ENCODE measurements around the gene GSTK1. TPM values are rescaled to one million over a fixed set of nuclear protein-coding genes. Genes with fewer than 3 reads are reported as not detected.

Gene GSTK1
- total RNA-seq, 2 donors from 2014 or later, result 61.1 to 75.0 TPM

DNA sequence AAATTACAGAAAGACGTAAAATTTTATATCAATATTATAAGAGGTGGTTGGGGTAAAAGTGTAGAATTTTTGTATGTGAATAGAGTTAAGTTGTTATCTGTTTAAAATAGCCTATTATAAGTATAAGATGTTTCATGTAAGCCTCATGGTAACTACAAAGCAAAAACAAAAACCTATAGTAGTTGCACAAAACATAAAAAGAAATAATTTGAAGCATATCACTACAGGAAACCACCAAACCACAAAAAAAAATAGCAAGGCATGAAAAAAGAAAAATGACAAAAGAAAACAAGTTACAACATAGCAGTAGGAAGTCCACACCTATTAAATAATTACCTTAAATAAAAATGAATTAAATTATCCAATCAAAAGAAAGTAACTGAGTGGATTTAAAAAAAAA, 12.4 kb upstream of the GSTK1 start:
- no peaks in the 10 kb centered on the region for H3K36me3 ChIP-seq (ENCODE audit: control insufficient read depth, insufficient read depth, low read length)
- no peaks in the 10 kb centered on the region for H3K27me3 ChIP-seq (ENCODE audit: control insufficient read depth, insufficient read depth, low read length, poor library complexity, severe bottlenecking)
- Mint-ChIP-seq H3K4me1 (no peaks in the 10 kb centered on the region), H3K4me3 (no peak overlapping the region), H3K36me3 (ENCODE audit: low read depth) (no peaks in the 10 kb centered on the region), H3K27me3 (ENCODE audit: insufficient read depth) (peaks cover 10% of the 10 kb centered on the region), H3K9me3 (peaks cover 12% of the 10 kb centered on the region), H3K27ac (no peak overlapping the region)
- no peaks in the 10 kb centered on the region for H3K4me1 ChIP-seq (ENCODE audit: control insufficient read depth, insufficient read depth, low read length)
- no peak overlapping the region for H3K4me3 ChIP-seq (ENCODE audit: low read length)
- TF ChIP-seq, protein P1, sequence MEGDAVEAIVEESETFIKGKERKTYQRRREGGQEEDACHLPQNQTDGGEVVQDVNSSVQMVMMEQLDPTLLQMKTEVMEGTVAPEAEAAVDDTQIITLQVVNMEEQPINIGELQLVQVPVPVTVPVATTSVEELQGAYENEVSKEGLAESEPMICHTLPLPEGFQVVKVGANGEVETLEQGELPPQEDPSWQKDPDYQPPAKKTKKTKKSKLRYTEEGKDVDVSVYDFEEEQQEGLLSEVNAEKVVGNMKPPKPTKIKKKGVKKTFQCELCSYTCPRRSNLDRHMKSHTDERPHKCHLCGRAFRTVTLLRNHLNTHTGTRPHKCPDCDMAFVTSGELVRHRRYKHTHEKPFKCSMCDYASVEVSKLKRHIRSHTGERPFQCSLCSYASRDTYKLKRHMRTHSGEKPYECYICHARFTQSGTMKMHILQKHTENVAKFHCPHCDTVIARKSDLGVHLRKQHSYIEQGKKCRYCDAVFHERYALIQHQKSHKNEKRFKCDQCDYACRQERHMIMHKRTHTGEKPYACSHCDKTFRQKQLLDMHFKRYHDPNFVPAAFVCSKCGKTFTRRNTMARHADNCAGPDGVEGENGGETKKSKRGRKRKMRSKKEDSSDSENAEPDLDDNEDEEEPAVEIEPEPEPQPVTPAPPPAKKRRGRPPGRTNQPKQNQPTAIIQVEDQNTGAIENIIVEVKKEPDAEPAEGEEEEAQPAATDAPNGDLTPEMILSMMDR (conservative IDR thresholded peaks at IDR 0.05), result no peak
- no peak overlapping the region for H3K27ac ChIP-seq (ENCODE audit: low read depth, low read length)
- peaks cover 11% of the 10 kb centered on the region for H3K9me3 ChIP-seq (ENCODE audit: control insufficient read depth, low read length)
- no peak overlapping the region for H3K9ac ChIP-seq (ENCODE audit: extremely low read depth, low read length, poor library complexity, severe bottlenecking)
- no peak for DNase-seq
- WGBS, 2 experiments (ENCODE audit: insufficient coverage in 1 of 2, insufficient read length in 1 of 2), result no CpG with 5 or more reads among the region's 1 CpG

- Histone ChIP-seq H3K27ac (ENCODE audit: low read depth, low read length) (no peak overlapping the region), H3K4me1 (ENCODE audit: control insufficient read depth, insufficient read depth, low read length) (no peaks in the 10 kb centered on the region), H3K36me3 (ENCODE audit: control insufficient read depth, insufficient read depth, low read length) (no peaks in the 10 kb centered on the region), H3K9ac (ENCODE audit: extremely low read depth, low read length, poor library complexity, severe bottlenecking) (no peak overlapping the region), H3K27me3 (ENCODE audit: control insufficient read depth, insufficient read depth, low read length, poor library complexity, severe bottlenecking) (no peaks in the 10 kb centered on the region), H3K9me3 (ENCODE audit: control insufficient read depth, low read length) (peaks cover 11% of the 10 kb centered on the region), H3K4me3 (ENCODE audit: low read length) (no peak overlapping the region)
- Mint-ChIP-seq H3K36me3 (ENCODE audit: low read depth) (no peaks in the 10 kb centered on the region), H3K27ac (no peak overlapping the region), H3K9me3 (peaks cover 12% of the 10 kb centered on the region), H3K27me3 (ENCODE audit: insufficient read depth) (peaks cover 5% of the 10 kb centered on the region), H3K4me1 (no peaks in the 10 kb centered on the region), H3K4me3 (no peak overlapping the region)
- TF ChIP-seq, protein P1 (conservative IDR thresholded peaks at IDR 0.05), result no peak
- no peak for DNase-seq
- WGBS, 2 experiments (ENCODE audit: insufficient coverage in 1 of 2, insufficient read length in 1 of 2), result 100% methylated on average over 1 of the region's 2 CpGs; no CpG with 5 or more reads in 1 of the 2 experiments
These were observed 11.2 kb upstream of the GSTK1 start for GRCh38 chr7:143252006-143252405.

GRCh38 chr7:143255564-143255963, 7.7 kb upstream of the GSTK1 start:
- Histone ChIP-seq H3K4me3 (ENCODE audit: low read length) (no peak overlapping the region), H3K9me3 (ENCODE audit: control insufficient read depth, low read length) (peaks cover 11% of the 10 kb centered on the region), H3K4me1 (ENCODE audit: control insufficient read depth, insufficient read depth, low read length) (no peaks in the 10 kb centered on the region), H3K27me3 (ENCODE audit: control insufficient read depth, insufficient read depth, low read length, poor library complexity, severe bottlenecking) (no peaks in the 10 kb centered on the region), H3K9ac (ENCODE audit: extremely low read depth, low read length, poor library complexity, severe bottlenecking) (no peak overlapping the region), H3K27ac (ENCODE audit: low read depth, low read length) (no peak overlapping the region), H3K36me3 (ENCODE audit: control insufficient read depth, insufficient read depth, low read length) (no peaks in the 10 kb centered on the region)
- peaks cover under 1% of the 10 kb centered on the region for H3K27me3 Mint-ChIP-seq (ENCODE audit: insufficient read depth)
- TF ChIP-seq, protein P1 (conservative IDR thresholded peaks at IDR 0.05), result no peak
- H3K9me3 Mint-ChIP-seq, result peaks cover 12% of the 10 kb centered on the region
- H3K4me1 Mint-ChIP-seq, result no peaks in the 10 kb centered on the region
- no peak overlapping the region for H3K27ac Mint-ChIP-seq
- 80 to 92% methylated on average over 1 to 3 of the region's 3 CpGs for WGBS, 2 experiments (ENCODE audit: insufficient coverage in 1 of 2, insufficient read length in 1 of 2)
- no peak overlapping the region for H3K4me3 Mint-ChIP-seq
- no peak for DNase-seq
- no peaks in the 10 kb centered on the region for H3K36me3 Mint-ChIP-seq (ENCODE audit: low read depth)

Measured in endodermal cell (in vitro differentiated cells).